HG03097 (cell line): Measurements from ENCODE around the gene ANKS3.

Source experiments
- ATAC-seq: cut with Tn5 transposase; IDR thresholded peaks from one replicate; pipeline ENCODE4 v1.9.1; 2021; ENCODE audit not compliant: unreplicated experiment, low FRiP score

The ANKS3 gene

DNA sequence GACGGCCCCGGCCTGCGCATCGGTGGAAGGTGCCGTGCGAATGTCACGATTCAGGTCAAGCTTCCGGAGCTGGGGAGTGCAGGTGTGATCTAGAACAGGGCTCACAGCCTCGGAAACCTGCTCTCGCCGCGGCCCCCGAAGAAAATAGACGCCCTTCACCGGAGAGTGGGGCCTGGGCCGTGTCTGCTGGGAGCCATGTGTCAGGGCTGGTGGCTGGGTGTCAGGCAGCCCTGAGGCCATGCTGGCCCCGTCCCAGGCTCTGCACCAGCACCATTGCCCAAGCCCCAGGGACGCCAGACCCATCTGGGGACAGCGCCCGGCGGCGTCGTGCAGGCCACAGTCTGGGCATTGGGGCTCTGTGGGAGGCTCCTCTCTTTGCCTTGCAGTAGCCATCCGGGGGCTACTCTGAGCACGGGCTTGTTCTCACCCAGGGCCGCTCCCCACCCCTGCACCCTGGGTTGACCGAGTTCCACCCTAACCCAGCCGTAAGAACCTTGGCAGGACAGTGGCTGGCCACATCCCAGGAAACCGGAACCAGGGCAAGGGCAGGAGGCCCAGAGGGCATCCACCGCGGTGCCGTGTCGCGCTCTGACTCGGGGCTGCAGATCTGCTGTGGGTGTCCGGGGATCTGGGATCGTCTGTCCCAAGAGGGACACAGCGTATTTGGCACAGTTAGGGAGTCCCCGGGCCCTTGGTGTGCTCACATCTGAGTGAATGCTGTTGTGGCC is 46.0 kb downstream of the ANKS3 start:
- no peak for ATAC-seq

DNA sequence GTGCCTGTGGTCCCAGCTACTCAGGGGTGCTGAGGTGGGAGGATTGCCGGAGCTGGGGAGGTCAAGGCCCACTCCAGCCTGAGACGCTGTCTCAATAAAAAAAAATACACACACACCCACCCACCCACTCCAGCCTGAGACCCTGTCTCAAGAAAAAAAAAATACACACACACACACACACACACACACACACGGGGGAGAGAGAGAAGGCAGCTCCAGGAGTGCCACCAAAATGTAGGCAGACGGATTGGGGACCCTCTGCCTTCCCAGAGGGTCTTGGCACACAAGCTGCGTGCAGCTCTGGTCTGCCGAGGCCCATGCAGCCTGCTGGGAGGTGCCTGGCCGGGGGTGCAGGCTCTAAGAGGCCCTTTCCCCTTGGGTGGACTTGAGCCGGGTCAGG is 46.7 kb downstream of the ANKS3 start:
- ATAC-seq, result no peak

DNA sequence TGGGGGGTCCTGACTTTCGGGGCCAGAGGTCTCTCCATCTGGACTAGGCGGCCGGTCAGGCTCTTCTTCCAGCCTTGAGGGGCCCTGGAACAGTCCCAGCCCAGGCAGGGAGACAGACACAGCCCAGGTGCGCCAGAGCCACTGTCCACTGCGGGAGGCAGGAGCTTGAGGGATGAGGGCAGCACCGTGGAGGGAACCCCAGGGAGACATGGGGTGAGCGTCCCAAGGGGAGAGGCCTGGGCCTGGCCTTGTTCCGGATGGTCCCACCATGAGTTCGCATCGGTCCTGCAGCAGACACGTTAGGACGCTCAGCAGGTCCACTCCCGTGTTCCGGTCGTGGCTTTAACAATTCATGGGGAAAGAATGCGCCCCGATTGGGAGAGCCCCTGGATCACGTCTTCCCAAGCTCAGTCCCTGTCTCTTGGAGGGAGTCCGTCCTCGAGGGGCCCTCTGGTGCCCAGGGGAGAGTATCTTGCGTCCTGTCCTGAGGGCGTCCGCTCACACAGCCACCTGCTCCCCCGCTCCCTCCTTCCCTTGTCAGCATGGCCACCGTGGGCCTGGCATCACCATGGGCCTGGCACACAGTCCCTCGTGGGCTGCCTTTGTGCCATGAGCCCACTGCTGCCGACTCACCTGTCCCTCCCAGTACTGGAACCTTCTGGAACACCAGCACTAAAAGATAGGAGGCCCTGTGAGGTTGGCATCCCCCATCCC is 47.4 kb downstream of the ANKS3 start:
- ATAC-seq, result no peak

DNA sequence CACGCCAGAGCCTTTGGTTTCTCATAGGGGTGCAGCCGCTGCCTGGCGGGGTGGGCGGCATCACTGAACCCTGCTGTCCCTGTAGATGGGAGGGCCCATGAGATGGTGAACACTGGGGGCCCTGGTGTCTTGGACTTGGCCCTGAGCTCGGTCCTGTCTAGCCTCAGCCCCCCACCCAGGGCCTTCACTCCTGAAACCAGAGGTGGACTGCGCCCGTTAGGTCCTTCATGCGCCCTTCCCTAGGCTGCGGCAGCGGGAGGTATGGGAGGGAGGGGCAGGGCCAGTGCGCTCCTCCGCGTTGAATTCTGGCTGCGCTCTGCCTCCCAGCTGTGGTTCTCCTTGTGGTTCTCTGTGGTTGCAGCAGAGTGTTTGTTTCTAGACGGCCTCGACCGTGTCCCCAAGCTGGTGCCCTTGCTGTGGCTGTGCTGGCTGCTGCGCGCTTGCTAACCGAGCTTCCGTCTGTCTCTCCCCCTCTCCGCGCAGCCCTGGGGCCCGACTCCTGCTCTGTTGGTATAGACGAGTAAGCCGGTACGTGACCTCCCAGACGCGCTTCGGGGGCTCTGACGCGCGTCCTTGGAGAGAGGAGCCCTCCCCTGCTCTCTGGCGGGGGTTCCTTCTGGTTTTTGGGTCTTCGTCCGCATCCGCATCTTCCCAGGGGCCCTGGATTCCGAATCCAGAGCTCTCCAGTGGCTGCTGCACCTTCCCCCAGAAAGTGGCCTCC is 48.1 kb downstream of the ANKS3 start:
- ATAC-seq, result no peak

DNA sequence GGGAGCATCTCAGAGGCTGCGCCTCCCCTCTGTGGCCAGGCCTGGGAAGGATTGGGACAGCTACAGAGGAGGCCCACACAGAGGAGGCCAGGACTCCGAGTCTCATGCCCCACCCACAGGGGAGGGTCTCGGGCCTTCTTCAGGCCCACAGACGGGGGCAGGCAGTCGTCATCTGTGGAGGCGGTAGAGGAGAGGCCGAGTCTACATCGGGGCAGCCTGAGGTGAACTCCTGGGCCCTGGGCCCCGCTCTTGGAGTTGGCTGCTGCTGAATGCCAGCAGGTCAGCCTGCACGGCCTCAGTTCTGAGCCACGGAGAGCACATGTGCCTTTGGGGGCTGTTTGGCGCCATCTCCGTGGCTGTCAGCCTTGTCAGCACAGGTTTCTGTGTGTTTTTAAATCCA is 48.8 kb downstream of the ANKS3 start:
- no peak for ATAC-seq

DNA sequence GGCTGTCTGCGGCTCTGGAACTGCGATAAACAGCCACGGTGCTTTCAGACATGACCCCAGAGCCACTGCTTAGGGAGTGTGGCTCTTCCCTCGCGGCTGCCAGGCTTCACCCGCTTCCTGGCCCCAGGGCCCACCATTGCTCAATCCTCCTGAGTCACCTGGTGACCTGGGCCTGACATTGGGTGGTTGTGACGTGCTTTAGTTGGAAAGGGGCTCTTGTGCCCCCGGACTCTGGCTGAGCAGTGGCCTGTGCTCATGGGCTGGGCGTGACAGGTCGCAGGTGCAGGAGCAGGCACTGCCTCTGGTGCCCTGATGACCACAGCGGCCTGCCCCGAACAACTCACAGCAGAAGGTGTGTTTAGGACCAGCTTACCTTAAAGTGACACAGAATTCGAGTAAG is 49.3 kb downstream of the ANKS3 start:
- no peak for ATAC-seq

DNA sequence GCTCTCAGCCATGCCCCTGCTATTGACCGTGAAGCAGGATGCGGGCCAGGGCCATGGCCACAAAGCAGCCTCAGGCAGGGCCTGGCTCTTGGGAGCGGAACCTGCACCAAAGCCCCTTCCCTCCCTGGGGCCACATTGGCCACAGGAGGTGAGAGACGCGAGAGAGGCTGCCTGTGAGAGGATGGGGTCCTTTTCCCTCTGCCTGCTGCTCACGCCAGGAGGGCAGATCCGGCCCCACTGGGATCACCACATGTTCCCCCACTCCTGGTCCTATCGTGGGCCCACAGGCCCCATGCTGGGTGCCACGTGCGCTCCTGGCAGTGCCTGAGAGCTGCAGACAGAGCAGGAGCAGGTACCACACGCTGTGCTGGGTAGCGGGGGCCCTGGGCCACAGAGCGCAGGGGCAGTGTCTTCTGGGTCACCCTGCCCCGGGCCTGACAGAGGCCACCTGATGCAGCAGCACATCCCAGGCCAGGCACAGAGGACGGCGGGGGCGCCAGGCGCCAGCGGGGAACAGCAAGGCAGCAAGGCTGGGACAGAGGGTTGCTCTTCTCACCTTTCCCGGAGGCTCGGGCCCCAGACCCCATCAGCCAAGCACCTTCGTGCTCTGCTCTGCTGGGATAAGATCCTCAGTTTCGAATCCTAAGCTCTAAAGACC is 49.9 kb downstream of the ANKS3 start:
- no peak for ATAC-seq

DNA sequence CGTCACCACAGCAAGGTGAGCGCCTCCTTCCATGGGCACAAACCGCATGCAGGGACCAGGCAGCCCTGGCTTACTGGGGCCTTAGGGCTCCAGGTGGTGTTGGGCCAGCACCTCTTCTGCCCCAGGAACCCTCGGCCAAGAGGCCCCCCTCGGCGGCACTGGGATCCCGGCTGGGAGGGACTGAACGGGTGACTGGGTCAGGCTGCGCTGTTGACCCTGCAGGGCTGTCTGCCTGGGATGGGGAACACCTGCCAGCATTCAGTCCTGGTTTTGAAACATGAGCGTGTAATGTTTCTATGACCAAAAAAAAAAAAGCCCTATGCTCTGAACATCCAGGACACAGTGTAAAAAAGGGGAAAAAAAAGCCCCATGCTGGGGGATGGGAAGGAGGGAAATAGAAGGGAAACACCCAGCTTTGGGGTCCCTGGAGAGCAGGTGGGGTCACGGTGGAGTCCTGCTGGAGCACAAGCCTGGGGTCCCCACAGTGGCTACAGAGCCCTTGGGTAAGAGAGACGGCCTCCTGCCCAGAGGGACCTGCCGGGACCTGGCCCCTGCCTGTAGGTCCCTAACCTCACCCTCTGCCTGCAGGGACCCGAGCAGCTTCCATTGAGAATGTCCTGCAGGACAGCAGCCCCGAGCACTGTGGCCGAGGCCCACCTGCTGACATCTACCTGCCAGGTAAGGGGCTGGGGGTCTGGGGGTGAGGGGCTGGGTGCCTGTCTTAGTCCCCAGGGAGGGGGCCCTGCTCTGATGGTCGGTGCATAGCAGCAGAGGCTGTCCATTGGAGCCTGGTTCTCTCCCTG is 50.6 kb downstream of the ANKS3 start:
- no peak for ATAC-seq

DNA sequence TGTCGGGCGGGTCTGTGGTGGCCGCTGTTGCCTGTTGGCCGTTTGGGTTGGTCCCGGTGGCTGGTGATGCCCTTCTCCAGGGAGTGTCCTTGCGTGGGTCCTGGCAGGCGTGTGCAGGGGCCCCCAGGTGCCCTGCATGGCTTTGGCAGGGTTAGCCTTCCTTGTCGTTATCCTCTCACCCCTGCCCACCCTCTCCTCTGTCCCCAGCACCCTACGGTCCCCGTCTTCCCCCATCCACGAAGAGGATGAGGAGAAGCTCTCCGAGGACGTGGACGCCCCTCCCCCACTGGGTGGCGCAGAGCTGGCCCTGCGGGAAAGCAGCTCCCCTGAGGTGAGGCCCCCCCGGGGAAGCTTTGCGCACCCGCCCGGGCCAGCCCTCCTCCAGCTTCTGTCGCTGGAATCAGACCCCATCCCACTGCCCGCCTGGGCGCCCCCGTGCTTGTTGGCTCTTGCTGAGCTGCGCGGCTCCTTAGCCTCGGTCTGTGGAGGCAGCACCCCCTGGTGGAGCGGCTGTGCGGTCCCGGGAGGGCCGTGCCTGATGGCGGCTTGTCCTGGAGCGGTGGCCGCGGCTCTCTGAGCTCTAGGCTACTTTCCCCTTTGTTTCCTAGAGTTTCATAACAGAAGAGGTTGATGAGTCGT is 51.3 kb downstream of the ANKS3 start:
- ATAC-seq, result no peak

DNA sequence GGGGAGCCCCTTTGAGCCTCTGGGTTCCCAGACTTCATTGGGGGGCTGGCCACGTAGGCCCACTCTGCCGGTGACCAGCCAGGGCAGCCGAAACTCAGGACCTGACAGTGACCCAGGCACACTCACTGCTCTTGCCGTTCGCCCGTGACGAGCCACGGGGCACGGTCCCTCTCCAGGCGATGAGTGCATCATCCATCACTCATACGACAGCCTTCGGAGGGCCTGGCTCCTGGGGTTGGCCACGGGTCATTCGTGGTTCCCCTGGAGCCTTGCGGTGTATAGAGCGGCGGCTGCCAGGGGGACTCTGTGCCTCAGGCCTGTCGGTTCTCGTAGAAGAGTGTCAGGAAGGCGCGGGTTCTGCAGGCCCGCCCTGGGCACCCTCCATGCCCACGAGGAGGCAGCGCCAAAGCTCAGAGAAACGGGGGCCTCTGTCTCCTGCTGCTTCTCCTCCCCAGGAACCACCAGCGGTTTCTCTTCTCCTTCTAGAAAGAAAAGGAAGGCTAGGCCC is 51.9 kb downstream of the ANKS3 start:
- no peak for ATAC-seq

DNA sequence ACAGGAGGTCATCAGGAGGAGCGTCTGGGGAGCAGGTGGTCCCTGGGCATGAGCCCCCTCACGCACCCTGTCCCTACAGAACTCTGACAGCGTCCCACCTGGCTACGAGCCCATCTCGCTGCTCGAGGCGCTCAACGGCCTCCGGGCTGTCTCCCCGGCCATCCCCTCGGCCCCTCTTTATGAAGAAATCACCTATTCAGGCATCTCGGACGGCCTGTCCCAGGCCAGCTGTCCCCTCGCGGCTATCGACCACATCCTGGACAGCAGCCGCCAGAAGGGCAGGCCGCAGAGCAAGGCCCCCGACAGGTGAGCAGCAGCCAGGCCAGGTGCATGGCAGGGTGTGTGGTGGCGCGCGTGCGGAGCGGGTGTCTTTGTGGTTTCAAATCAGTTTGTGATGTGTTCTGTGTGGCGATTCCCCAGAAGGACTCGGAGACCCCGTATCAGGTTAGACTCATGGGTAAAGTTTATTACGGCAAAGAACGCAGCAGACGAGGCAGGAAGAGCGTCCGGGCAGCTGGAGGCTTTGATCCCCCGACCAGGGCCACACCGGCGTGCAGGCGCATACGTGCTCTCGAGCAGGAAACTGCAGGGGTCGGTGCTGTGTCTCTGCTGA is 52.5 kb downstream of the ANKS3 start:
- ATAC-seq, result no peak

DNA sequence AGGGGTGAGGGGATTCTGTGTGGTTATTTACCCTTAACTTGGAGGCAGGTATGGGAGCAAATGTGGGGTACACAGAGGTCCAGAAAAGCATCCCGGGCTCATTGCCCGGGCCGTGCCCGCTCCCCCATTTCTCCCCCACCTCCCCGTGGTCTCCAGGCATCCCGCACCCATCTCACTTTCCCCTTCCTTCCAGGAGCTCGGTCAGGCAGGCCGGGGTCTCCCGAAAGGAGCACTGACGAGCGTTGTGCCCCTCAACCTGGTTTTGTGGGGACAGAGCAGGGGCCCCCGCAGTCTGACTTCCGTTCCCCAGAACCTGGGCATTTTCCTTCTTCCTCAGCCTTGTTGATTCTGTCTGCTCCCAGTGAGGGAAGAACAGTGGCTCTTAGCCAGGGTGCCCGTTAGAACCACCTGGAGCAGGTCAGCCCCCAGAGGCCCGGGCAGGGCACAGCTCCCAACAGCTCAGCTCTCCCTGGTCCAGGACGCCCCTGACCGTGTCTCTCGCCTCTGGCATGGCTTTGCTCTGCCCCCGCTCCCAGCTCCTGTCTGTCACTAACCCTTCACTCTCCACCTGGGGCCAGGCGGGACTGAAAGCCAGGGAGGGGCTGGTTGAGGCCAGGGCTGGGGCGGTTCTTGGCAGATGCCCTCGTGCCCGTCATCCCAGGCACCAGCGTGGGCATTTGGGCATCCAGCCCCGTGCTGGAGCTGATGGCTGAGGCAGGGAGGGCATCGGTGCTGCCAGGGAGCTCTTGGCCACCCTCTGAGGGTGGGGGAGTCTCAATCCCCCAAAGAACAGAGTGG is 53.2 kb downstream of the ANKS3 start:
- ATAC-seq, result no peak

DNA sequence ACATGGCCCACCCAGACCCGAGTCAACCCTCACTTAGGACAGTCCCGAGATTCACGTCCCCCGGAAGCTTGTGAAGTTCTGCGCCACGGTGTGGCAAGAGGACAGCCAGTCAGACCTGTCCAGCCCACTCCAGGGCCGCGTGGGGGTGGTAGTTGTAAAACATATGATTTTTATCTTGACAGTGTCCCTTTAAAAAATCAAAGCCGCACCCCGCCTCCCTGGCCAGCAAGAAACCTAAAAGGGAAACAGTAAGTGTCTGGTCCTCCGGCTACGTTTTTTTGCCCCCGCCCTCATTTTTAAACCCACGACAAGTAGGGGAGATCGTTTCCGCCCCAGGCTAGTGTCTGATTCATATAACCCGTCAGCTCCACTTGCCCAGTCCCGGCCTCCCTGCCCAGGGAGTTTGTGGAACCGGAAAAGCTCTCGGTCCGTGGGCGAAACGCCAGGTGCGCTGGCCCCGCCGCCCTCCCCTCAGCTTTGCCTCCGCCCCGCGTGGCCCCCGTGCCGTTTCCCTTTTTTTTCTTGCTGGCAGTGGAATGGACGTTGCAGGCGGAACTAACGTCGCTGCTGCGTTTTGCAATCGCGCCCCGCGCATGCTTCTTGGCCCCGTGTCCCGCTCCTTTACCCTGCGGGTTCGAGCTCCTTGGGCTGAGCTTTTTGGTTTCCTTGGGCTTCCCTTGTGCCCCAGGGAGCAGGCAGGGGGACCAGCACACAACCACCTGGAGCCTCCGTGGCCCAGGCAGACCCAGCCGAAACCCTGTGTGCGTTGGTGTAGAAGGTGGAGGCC is 54.0 kb downstream of the ANKS3 start:
- ATAC-seq, result no peak

DNA sequence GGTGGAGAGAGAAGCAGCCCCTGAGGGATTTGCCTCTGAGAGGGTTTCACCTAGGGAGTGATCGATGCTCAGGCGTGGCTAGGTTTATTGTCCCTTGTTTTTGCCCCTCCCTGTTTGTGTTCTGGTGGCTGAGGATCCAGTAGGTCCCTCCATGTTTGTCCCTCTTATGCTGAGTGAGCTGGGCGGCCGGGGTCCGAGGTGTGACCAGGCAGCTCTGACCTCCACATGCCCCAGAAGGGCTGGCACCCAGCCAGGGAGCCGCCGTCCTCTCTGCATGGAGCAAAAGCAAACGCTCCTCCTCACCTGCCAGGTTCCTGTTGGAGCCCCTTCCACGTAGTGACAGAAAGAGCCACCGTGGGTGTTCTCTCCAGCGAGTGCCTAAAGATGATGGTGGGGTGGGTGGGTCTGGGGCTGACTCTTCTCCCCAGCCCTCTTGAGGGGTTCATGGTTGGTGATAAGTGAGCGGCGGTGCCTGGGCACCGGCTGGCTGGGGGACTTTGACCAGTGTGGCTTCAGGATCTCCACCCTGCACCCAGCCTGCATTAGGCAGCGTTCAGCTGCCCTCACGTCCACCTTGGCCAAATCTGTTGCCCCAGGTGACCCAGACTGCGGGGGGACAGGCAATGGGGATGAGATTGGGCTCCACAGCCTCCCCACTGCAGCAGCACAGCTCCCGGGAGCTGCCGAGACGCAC is 54.8 kb downstream of the ANKS3 start:
- no peak for ATAC-seq

DNA sequence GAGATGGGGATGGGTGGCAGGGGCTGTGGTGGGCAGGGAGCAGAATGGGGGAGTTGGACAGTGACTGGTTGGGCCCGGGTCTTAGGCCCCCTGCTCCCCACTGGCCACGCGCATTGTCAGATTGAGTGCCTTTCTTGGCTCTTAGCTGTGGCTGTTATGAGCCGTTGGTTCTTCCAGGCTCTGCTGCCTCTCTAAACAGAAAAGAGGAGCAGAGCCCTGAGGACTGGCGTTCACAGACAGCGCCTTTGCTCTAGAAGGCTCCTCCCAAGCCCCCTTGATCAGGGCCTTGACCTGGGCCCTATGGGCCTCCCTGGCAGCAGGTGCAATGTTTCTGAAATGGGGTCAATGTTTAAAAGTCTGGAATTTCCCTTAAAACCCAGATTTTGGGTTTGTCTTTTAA is 55.5 kb downstream of the ANKS3 start:
- no peak for ATAC-seq

DNA sequence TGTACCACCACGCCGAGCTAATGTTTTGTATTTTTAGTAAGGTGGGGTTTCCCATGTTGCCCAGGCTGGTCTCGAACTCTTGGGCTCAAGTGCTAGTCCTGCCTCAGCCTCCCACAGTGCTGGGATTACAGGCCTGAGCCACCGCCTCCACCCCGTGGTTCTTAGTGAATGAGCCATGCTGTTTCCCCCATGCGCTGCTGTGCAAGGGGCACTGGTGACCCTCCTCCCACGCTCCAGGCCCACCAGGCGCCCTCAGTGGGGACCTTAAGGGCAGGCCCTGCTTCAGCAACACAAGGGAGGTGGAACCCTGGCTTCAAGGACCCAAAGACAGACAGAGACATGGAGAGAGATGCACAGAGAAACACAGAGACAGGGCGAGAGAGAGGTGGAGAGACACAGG is 56.1 kb downstream of the ANKS3 start:
- ATAC-seq, result no peak

DNA sequence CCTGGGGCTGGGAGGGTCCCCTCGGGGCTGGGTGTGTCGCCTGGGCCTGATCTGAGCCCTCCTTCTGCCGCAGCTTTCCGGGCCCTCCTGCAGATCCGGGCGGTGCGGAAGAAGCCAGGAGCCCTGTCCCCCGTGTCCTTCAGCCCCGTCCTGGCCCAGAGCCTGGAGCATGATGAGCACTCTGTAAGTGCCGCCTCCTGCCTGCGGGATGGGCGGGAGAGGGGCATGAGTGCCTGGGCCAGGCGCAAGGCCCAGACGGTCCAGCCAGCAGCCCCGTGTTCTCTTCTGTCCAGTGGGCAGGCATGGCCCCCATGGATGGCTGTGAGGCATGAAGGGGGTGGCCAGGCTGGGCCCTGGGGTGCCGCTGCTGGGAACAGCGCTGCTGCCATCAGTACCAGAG is 56.7 kb downstream of the ANKS3 start:
- ATAC-seq, result no peak
